Measurements from ENCODE around the gene ANKS1A. TPM values are rescaled to one million over a fixed set of nuclear protein-coding genes. Genes with fewer than 3 reads are reported as not detected.

ANKS1A gene
- polyA plus RNA-seq, 1 experiment, result 5.1 TPM

DNA sequence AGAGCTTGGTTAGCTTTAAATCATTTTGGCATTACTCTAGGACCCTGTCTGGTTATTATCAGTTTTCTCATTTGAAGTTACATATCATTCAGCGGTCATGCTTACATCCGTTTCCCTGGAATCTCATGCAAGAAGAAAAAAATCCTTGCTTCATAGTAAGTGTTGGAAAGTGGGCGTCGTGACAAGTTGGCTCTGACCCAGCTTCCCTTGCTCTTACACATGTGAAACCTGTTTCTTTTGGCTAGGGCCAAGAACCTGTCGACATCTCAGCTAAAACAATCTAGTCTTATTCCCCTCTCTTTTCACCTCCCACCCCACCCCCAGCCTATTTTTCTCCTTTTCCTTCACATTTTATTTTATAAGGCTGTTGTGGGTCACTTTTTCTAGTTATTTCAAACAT is 45.5 kb downstream of the ANKS1A start:
- Histone ChIP-seq H3K27me3 (ENCODE audit: control insufficient read depth, insufficient read depth, low read length) (no peaks in the 10 kb centered on the region), H3K27ac (ENCODE audit: low read depth, low read length) (no peak overlapping the region), H3K4me3 (ENCODE audit: low read depth, low read length) (no peak overlapping the region), H3K9me3 (ENCODE audit: control insufficient read depth, insufficient read depth, low read length) (no peaks in the 10 kb centered on the region)
- CTCF ChIA-PET, result no interaction called here
- no peak for TF ChIP-seq CTCF (IDR thresholded peaks at IDR 0.05; ENCODE audit: low read depth, low read length)
- no peak for DNase-seq (ENCODE audit: low read depth, low spot score)
- POLR2A ChIA-PET, result no interaction called here

DNA sequence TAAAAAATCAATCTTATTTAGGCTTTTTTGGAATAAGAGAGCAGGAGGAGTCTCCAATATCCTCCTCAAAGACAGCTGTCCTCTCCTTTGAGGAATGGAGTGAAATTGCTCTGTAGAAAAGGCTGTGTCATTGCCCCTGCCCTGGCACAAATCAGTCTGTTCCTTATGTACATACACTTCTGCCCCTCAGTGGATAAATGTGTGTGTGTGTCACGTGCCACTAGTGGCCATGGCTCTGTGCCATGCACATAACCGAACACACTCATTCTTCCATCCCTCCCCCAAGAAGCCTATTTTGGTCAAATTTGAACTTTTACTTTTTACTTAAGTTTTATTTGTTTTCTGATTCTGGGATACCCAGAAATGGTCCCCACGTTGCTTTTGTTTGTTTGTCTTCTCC is 49.2 kb downstream of the ANKS1A start:
- ChIA-PET CTCF (no interaction called here), POLR2A (no interaction called here)
- Histone ChIP-seq H3K27ac (ENCODE audit: low read depth, low read length) (no peak overlapping the region), H3K4me3 (ENCODE audit: low read depth, low read length) (no peak overlapping the region), H3K27me3 (ENCODE audit: control insufficient read depth, insufficient read depth, low read length) (no peaks in the 10 kb centered on the region), H3K9me3 (ENCODE audit: control insufficient read depth, insufficient read depth, low read length) (no peaks in the 10 kb centered on the region)
- DNase-seq (ENCODE audit: low read depth, low spot score), result no peak
- no peak for TF ChIP-seq CTCF (IDR thresholded peaks at IDR 0.05; ENCODE audit: low read depth, low read length)

DNA sequence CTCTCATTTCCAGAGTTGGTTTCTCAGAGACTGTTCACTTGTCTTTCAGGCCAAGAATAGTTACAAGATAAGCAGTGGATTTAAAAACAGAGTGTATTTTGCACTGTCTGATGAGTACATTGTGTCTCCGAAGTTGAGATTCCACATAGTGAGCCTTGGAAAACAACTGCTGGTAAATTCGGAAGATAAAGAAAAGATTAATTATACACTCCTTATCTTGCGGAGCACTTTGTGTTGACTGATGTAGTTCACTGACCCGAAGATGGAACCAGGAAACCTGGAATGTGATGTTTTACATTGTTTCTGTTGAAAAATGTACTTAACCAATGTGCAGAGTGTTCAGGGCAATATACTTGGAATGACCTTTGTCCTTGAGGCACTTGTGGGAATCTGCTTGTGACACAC is 51.0 kb downstream of the ANKS1A start:
- H3K27ac ChIP-seq (ENCODE audit: low read depth, low read length), result no peak overlapping the region
- CTCF ChIA-PET, result no interaction called here
- POLR2A ChIA-PET, result no interaction called here

DNA sequence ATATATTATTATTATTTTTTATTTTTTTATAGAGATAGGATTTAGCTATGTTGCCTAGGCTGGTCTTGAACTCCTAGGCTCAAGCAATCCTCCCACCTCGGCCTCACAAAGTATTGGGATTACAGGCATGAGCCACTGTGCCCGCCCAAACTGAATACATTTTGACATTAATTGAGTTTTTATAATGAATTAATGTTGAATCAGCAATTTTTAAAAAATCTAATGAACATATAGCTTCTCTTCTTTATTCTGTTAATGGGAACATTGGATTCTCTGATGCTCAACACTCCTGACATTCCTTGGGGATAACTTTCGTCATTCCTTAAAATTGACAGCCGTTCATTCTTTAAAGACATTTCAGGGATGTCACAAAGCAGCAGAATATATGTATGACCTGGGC is 52.4 kb downstream of the ANKS1A start:
- Histone ChIP-seq H3K4me3 (ENCODE audit: low read depth, low read length) (no peak overlapping the region), H3K27ac (ENCODE audit: low read depth, low read length) (no peak overlapping the region), H3K9me3 (ENCODE audit: control insufficient read depth, insufficient read depth, low read length) (no peaks in the 10 kb centered on the region), H3K27me3 (ENCODE audit: control insufficient read depth, insufficient read depth, low read length) (no peaks in the 10 kb centered on the region)
- no peak for TF ChIP-seq CTCF (IDR thresholded peaks at IDR 0.05; ENCODE audit: low read depth, low read length)
- ChIA-PET POLR2A (no interaction called here), CTCF (interaction anchor here (0.6 to 0.9 kb wide), 2 partner anchors 198 to 391 kb away, joined by 3 read pairs; no protein-coding TSS in a partner anchor)
- no peak for DNase-seq (ENCODE audit: low read depth, low spot score)

More for the DNA sequence above, 51.0 kb downstream of the ANKS1A start:
- Histone ChIP-seq H3K9me3 (ENCODE audit: control insufficient read depth, insufficient read depth, low read length) (no peaks in the 10 kb centered on the region), H3K4me3 (ENCODE audit: low read depth, low read length) (no peak overlapping the region), H3K27me3 (ENCODE audit: control insufficient read depth, insufficient read depth, low read length) (no peaks in the 10 kb centered on the region)
- no peak for DNase-seq (ENCODE audit: low read depth, low spot score)
- TF ChIP-seq CTCF (IDR thresholded peaks at IDR 0.05; ENCODE audit: low read depth, low read length), result no peak

DNA sequence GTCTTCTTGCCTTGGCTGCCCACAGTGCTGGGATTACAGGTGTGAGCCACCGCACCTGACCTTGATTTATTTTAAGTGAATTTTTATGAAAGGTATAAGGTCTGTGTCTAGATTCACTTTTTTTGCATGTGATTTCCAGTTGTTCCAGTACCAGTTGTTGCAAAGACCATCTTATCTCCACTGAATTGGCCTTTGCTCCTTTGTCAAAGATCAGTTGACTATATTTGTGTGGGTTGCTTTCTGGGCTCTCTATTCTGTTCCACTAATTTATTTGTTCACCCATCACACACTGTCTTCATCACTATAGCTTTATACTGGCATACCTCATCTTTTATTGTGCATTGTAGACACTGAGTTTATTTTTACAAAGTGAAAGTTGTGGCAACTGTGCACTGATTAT is 56.3 kb downstream of the ANKS1A start:
- no peak for TF ChIP-seq CTCF (IDR thresholded peaks at IDR 0.05; ENCODE audit: low read depth, low read length)
- Histone ChIP-seq H3K27me3 (ENCODE audit: control insufficient read depth, insufficient read depth, low read length) (no peaks in the 10 kb centered on the region), H3K4me3 (ENCODE audit: low read depth, low read length) (no peak overlapping the region), H3K9me3 (ENCODE audit: control insufficient read depth, insufficient read depth, low read length) (no peaks in the 10 kb centered on the region), H3K27ac (ENCODE audit: low read depth, low read length) (no peak overlapping the region)
- no peak for DNase-seq (ENCODE audit: low read depth, low spot score)
- POLR2A ChIA-PET, result no interaction called here
- CTCF ChIA-PET, result no interaction called here

Measured in AG04450 (cell line).